GM12873 (cell line): ENCODE measurements around the gene KMT2A.

Experiments
- CTCF ChIP-seq: IDR thresholded peaks from 2 replicates; pipeline ENCODE4 v1.5.1; 2012; ENCODE audit warnings: low read depth, mild to moderate bottlenecking, moderate library complexity, low read length, control low read depth; ENCODE audit not compliant: insufficient read depth; ENCODE audit errors: missing control alignments

The KMT2A gene

GRCh38 chr11:118527109-118527508, 90.8 kb downstream of the KMT2A start, which contains the start of gene TTC36:
Gene TTC36 (plus strand): TSS chr11:118527474. CDS start chr11:118527495, 21 bp downstream.
- no peak for TF ChIP-seq CTCF

- TF ChIP-seq CTCF = no peak
Measured at GRCh38 chr11:118528511-118528910, 92.2 kb downstream of the KMT2A start.

GRCh38 chr11:118529584-118530175, 93.4 kb downstream of the KMT2A start:
- TF ChIP-seq CTCF = no peak

- no peak for TF ChIP-seq CTCF
Measured at GRCh38 chr11:118530180-118530682, 93.9 kb downstream of the KMT2A start.

GRCh38 chr11:118530683-118531596, 94.6 kb downstream of the KMT2A start, which contains the start of gene TMEM25:
Gene TMEM25 (plus strand): TSS chr11:118531192. CDS start chr11:118531802, 610 bp downstream.
- TF ChIP-seq CTCF = no peak

GRCh38 chr11:118531597-118532084, 95.3 kb downstream of the KMT2A start:
- TF ChIP-seq CTCF = no peak

GRCh38 chr11:118532091-118532490, 95.8 kb downstream of the KMT2A start:
- no peak for TF ChIP-seq CTCF
